H1 (cell line): ENCODE measurements around the gene MYOZ2. TPM values are rescaled to one million over a fixed set of nuclear protein-coding genes. Genes with fewer than 3 reads are reported as not detected.

Experiments
- CTCF ChIA-PET: fragments of 300-600 bp; sonication (Branson Sonifier 250); formaldehyde crosslinking; loops from one replicate; lab custom pipeline; 2021; ENCODE audit not compliant: partially characterized antibody; lab: Charles Lee
- POLR2A ChIA-PET: fragments of 300-600 bp; sonication (Branson Sonifier 250); formaldehyde crosslinking; loops from one replicate; lab custom pipeline; 2021; ENCODE audit warnings: inconsistent platforms; ENCODE audit not compliant: partially characterized antibody; lab: Charles Lee
- DNase-seq, 2 experiments: peaks; one replicate each; pipeline versions ENCODE4 v3.0.0 to v3.0.0-alpha.2; 2010 to 2022; ENCODE audit warnings: low spot score in 2 of 2, low read depth in 1 of 2, mixed read lengths in 1 of 2
- FAIRE-seq: peaks from 2 replicates; lab custom pipeline; 2011; peaks lifted over from hg19 to GRCh38; lab: Jason Lieb, UNC
- H2AFZ ChIP-seq: 2 replicates; pipeline ENCODE4 v1.8.1; 2012; ENCODE audit warnings: low read length, inconsistent platforms
- H2AK5ac ChIP-seq: 2 replicates; pipeline ENCODE4 v1.6.1; 2013; ENCODE audit warnings: low read depth, low read length
- H2BK120ac ChIP-seq: replicated peaks from 2 replicates; pipeline ENCODE3; 2013; ENCODE audit warnings: low read depth, low read length, inconsistent platforms
- H2BK12ac ChIP-seq: 2 replicates; pipeline ENCODE4 v1.6.1; 2013; ENCODE audit warnings: low read depth, low read length
- H2BK15ac ChIP-seq: 2 replicates; pipeline ENCODE4 v1.6.1; 2013; ENCODE audit warnings: low read length
- H2BK20ac ChIP-seq: 2 replicates; pipeline ENCODE4 v1.6.1; 2013; ENCODE audit warnings: low read length
- H2BK5ac ChIP-seq: 2 replicates; pipeline ENCODE4 v1.6.1; 2013; ENCODE audit warnings: low read depth, low read length
- H3K14ac ChIP-seq: 2 replicates; pipeline ENCODE4 v1.6.1; 2013; ENCODE audit warnings: inconsistent platforms; ENCODE audit not compliant: insufficient read length
- H3K18ac ChIP-seq: 2 replicates; pipeline ENCODE4 v1.6.1; 2013; ENCODE audit warnings: low read length; ENCODE audit errors: extremely low read depth
- H3K23ac ChIP-seq: 2 replicates; pipeline ENCODE4 v1.6.1; 2013; ENCODE audit warnings: inconsistent platforms; ENCODE audit not compliant: insufficient read length
- H3K23me2 ChIP-seq: 2 replicates; pipeline ENCODE4 v1.6.1; 2013; ENCODE audit warnings: low read depth, low read length
- H3K27ac ChIP-seq: 2 replicates; pipeline ENCODE4 v1.6.1; 2011; ENCODE audit warnings: low read depth, low read length, inconsistent platforms
- H3K27me3 ChIP-seq, 4 experiments: replicated peaks in 1 of 4; 1 replicate in 1 of 4; 2 replicates in 3 of 4; pipeline versions ENCODE4 v1.6.1 to v1.8.1; 2011 to 2013; ENCODE audit warnings: low read length in 3 of 4, mild to moderate bottlenecking in 3 of 4, inconsistent platforms in 2 of 4, mixed read lengths in 2 of 4, moderate library complexity in 1 of 4; ENCODE audit not compliant: control insufficient read depth in 3 of 4, insufficient read depth in 3 of 4; ENCODE audit errors: extremely low read depth in 1 of 4
- H3K36me3 ChIP-seq, 4 experiments: 2 replicates each; pipeline versions ENCODE4 v1.6.1 to v1.8.1; 2011 to 2013; ENCODE audit warnings: mild to moderate bottlenecking in 4 of 4, low read length in 3 of 4, moderate library complexity in 2 of 4, control low read depth in 1 of 4, inconsistent platforms in 1 of 4; ENCODE audit not compliant: insufficient read depth in 4 of 4, control insufficient read depth in 2 of 4
- H3K4ac ChIP-seq: replicated peaks from 2 replicates; pipeline ENCODE3; 2013; ENCODE audit warnings: low read length, low read depth, mixed read lengths, inconsistent platforms; ENCODE audit not compliant: insufficient read length
- H3K4me1 ChIP-seq, 4 experiments: replicated peaks in 1 of 4; 1 replicate in 1 of 4; 2 replicates in 3 of 4; pipeline versions ENCODE4 v1.6.1 to v1.8.1; 2011 to 2013; ENCODE audit warnings: low read length in 3 of 4, inconsistent platforms in 2 of 4, mixed read lengths in 1 of 4; ENCODE audit not compliant: insufficient read depth in 4 of 4, control insufficient read depth in 3 of 4
- H3K4me2 ChIP-seq, 2 experiments: 2 replicates each; pipeline versions ENCODE4 v1.6.1 to v1.8.1; 2011 to 2013; ENCODE audit warnings: low read depth in 2 of 2, low read length in 2 of 2, control low read depth in 1 of 2, inconsistent platforms in 1 of 2, mild to moderate bottlenecking in 1 of 2; ENCODE audit not compliant: insufficient read depth in 1 of 2
- H3K4me3 ChIP-seq, 4 experiments: fragments of 200-600, 300-600 bp in 1 of 4; sonication (generic), shearing (Covaris generic), sonication (Bioruptor Twin) in 1 of 4; 2 replicates each; pipeline versions ENCODE4 v1.5.1 to v1.8.1; 2011 to 2016; ENCODE audit warnings: low read length in 4 of 4, low read depth in 3 of 4, control low read depth in 2 of 4, inconsistent platforms in 2 of 4, mild to moderate bottlenecking in 2 of 4, mixed read lengths in 1 of 4, moderate library complexity in 1 of 4; ENCODE audit not compliant: insufficient read depth in 2 of 4; ENCODE audit errors: extremely low read depth in 1 of 4
- H3K56ac ChIP-seq: replicated peaks from 2 replicates; pipeline ENCODE3; 2013; ENCODE audit warnings: low read depth, mild to moderate bottlenecking, mixed read lengths, low read length, inconsistent platforms; ENCODE audit not compliant: insufficient read length
- H3K79me1 ChIP-seq: 2 replicates; pipeline ENCODE4 v1.6.1; 2013; ENCODE audit warnings: low read depth, low read length, control low read depth
- H3K79me2 ChIP-seq, 2 experiments: 2 replicates each; pipeline versions ENCODE4 v1.6.1 to v1.8.1; 2012 to 2013; ENCODE audit warnings: low read length in 2 of 2, mild to moderate bottlenecking in 2 of 2, inconsistent platforms in 1 of 2; ENCODE audit not compliant: insufficient read depth in 2 of 2, control insufficient read depth in 1 of 2
- H3K9ac ChIP-seq, 4 experiments: replicated peaks in 1 of 4; 1 replicate in 1 of 4; 2 replicates in 3 of 4; pipeline versions ENCODE4 v1.6.1 to v1.8.1; 2011 to 2013; ENCODE audit warnings: low read depth in 3 of 4, low read length in 3 of 4, control low read depth in 2 of 4, mild to moderate bottlenecking in 2 of 4, moderate library complexity in 2 of 4, inconsistent platforms in 1 of 4; ENCODE audit errors: extremely low read depth in 1 of 4
- H3K9me3 ChIP-seq, 2 experiments: 2 replicates each; pipeline versions ENCODE4 v1.6.1 to v1.8.1; 2012 to 2013; ENCODE audit warnings: mild to moderate bottlenecking in 2 of 2, moderate library complexity in 2 of 2, control low read depth in 1 of 2, inconsistent platforms in 1 of 2, low read depth in 1 of 2, low read length in 1 of 2, mixed read lengths in 1 of 2; ENCODE audit not compliant: insufficient read depth in 2 of 2
- H4K20me1 ChIP-seq, 2 experiments: replicated peaks in 1 of 2; 2 replicates each; pipeline versions ENCODE3 to v1.8.1; 2011 to 2013; ENCODE audit warnings: inconsistent platforms in 2 of 2, low read length in 2 of 2, mild to moderate bottlenecking in 1 of 2; ENCODE audit not compliant: insufficient read depth in 2 of 2, control insufficient read depth in 1 of 2
- H4K5ac ChIP-seq: 2 replicates; pipeline ENCODE4 v1.6.1; 2013; ENCODE audit warnings: low read length, low read depth, mixed read lengths, inconsistent platforms; ENCODE audit not compliant: insufficient read length
- H4K8ac ChIP-seq: 2 replicates; pipeline ENCODE4 v1.8.0; 2013; ENCODE audit warnings: mild to moderate bottlenecking, moderate library complexity, low read length, inconsistent platforms; ENCODE audit not compliant: insufficient read depth; ENCODE audit errors: extremely low read depth
- H4K91ac ChIP-seq: replicated peaks from 2 replicates; pipeline ENCODE3; 2013; ENCODE audit warnings: low read length, mixed read lengths, inconsistent platforms; ENCODE audit not compliant: insufficient read length
- ATF3 ChIP-seq: IDR thresholded peaks from 2 replicates; pipeline ENCODE4 v1.6.1; 2011; ENCODE audit warnings: low read depth, mild to moderate bottlenecking, low read length; ENCODE audit not compliant: insufficient read depth
- BCL11A ChIP-seq, 2 experiments: IDR thresholded peaks; one replicate each; pipeline ENCODE4 v1.6.1; 2011; ENCODE audit warnings: low read depth in 2 of 2, low read length in 2 of 2, mild to moderate bottlenecking in 2 of 2
- BRCA1 ChIP-seq: IDR thresholded peaks from 2 replicates; pipeline ENCODE4 v1.6.1; 2012; ENCODE audit warnings: low read depth, low read length, improper control_type of control experiment
- CHD2 ChIP-seq: IDR thresholded peaks from 2 replicates; pipeline ENCODE4 v1.6.1; 2012; ENCODE audit warnings: low read length, improper control_type of control experiment
- EGR1 ChIP-seq: IDR thresholded peaks from 2 replicates; pipeline ENCODE4 v1.6.1; 2011; ENCODE audit warnings: low read depth, low read length, borderline replicate concordance
- FOSL1 ChIP-seq: IDR thresholded peaks from 2 replicates; pipeline ENCODE4 v1.6.1; 2011; ENCODE audit warnings: mild to moderate bottlenecking, low read depth, low read length, moderate library complexity; ENCODE audit not compliant: insufficient read depth
- HDAC2 ChIP-seq, 2 experiments: fragments of 300-600 bp in 1 of 2; sonication (generic) in 1 of 2; IDR thresholded peaks; 2 replicates each; pipeline ENCODE4 v1.6.1; 2011 to 2012; ENCODE audit warnings: low read depth in 2 of 2, low read length in 2 of 2, mild to moderate bottlenecking in 2 of 2, moderate library complexity in 2 of 2, borderline replicate concordance in 1 of 2, inconsistent platforms in 1 of 2
- HDAC6 ChIP-seq: IDR thresholded peaks from one replicate; pipeline ENCODE4 v1.7.1; 2012; ENCODE audit warnings: low read depth, mild to moderate bottlenecking, inconsistent platforms, low read length, moderate library complexity
- RNF2 ChIP-seq: fragments of 200-900, 300-1000 bp; sonication (generic); IDR thresholded peaks from 2 replicates; pipeline ENCODE4 v1.7.1; 2016; ENCODE audit warnings: borderline replicate concordance, low read depth, mild to moderate bottlenecking, antibody characterized with exemption, low read length; ENCODE audit not compliant: poor library complexity, severe bottlenecking; ENCODE audit errors: missing control alignments
- SIX5 ChIP-seq: IDR thresholded peaks from 2 replicates; pipeline ENCODE4 v1.6.1; 2011; ENCODE audit warnings: mild to moderate bottlenecking, low read depth, low read length
- SP4 ChIP-seq: IDR thresholded peaks from 2 replicates; pipeline ENCODE4 v1.6.1; 2012; ENCODE audit warnings: low read length, inconsistent platforms
- TAF1 ChIP-seq: IDR thresholded peaks from 2 replicates; pipeline ENCODE4 v1.6.1; 2011; ENCODE audit warnings: mild to moderate bottlenecking, low read depth, low read length
- TAF7 ChIP-seq: optimal IDR thresholded peaks from 2 replicates; pipeline ENCODE3; 2011; ENCODE audit warnings: low read depth, mild to moderate bottlenecking, inconsistent platforms, low read length, moderate library complexity, borderline replicate concordance
- WGBS, 2 experiments: shearing (Covaris generic) in 1 of 2; methylation state at CpG; one replicate each; pipeline versions ENCODE4 v1.1.6 to v1.1.7; 2013 to 2015; ENCODE audit warnings: low lambda C conversion rate in 2 of 2, mixed read lengths in 2 of 2, inconsistent platforms in 1 of 2, low coverage in 1 of 2, missing lambda C conversion rate in 1 of 2; ENCODE audit not compliant: insufficient replicate concordance in 2 of 2, insufficient coverage in 1 of 2, insufficient read length in 1 of 2; ENCODE audit errors: extremely low coverage in 1 of 2, missing lambda C conversion rate in 1 of 2; 5-methylcytosine and 5-hydroxymethylcytosine counted together
- polyA plus RNA-seq, 7 experiments: library from polyadenylated mRNA; depleted of rRNA in 3 of 7; stranded (reverse) in 5 of 7; unstranded in 2 of 7; fragments of >200 nt in 5 of 7; fragments of 200-250 nt in 2 of 7; gene quantifications; 1 replicate in 5 of 7; 2 replicates in 1 of 7; 4 replicates in 1 of 7; pipeline versions ENCODE4 v1.2.1 to v1.2.3, GENCODE V29; 2011 to 2013; ENCODE audit warnings: missing spikeins in 2 of 7, mixed read lengths in 2 of 7
- total RNA-seq: library from RNA; stranded (reverse); fragmentation: NEBNext Ultra II Directional; extraction: Animal tissue kit (Norgen Biotek cat#: 25700); gene quantifications from 2 replicates; pipeline ENCODE4 v1.2.1, GENCODE V29; 2021

The MYOZ2 gene
- total and polyA plus RNA-seq, 2 of the 8 experiments (the other 6 are each of a cell fraction or from before 2014, with no cell fraction given), result not detected

- TF ChIP-seq TAF1 (no peak), HDAC6 (no peak), CHD2 (no peak), TAF7 (no peak), BRCA1 (no peak), HDAC2 (IDR thresholded peaks at IDR 0.05; ENCODE audit: borderline replicate concordance in 1 of 2, low read depth in 2 of 2, low read length in 2 of 2) (no peak), ATF3 (no peak), SIX5 (no peak), RNF2 (no peak), EGR1 (no peak), FOSL1 (no peak), BCL11A (IDR thresholded peaks at IDR 0.05; ENCODE audit: low read depth in 2 of 2, low read length in 2 of 2) (no peak), SP4 (no peak)
- no peak overlapping the region for H4K5ac ChIP-seq
- no peak overlapping the region for H4K91ac ChIP-seq
- no peak overlapping the region for H3K4me3 ChIP-seq
- no peaks in the 10 kb centered on the region for H3K27me3 ChIP-seq
- H3K79me1 ChIP-seq, result no peaks in the 10 kb centered on the region
- H2BK20ac ChIP-seq, result no peak overlapping the region
- no peak overlapping the region for H2BK12ac ChIP-seq
- H3K36me3 ChIP-seq, result no peaks in the 10 kb centered on the region
- ChIA-PET POLR2A (no interaction called here), CTCF (no interaction called here)
- H2AFZ ChIP-seq, result no peak overlapping the region
- no peak overlapping the region for H3K4me2 ChIP-seq
- no peak overlapping the region for H3K18ac ChIP-seq
- FAIRE-seq (no peak), DNase-seq (no peak)
- H2BK15ac ChIP-seq, result no peak overlapping the region
- H4K8ac ChIP-seq, result no peak overlapping the region
- H3K9ac ChIP-seq, result no peak overlapping the region
- H2BK120ac ChIP-seq, result no peak overlapping the region
- no peaks in the 10 kb centered on the region for H3K79me2 ChIP-seq
- H2BK5ac ChIP-seq, result no peak overlapping the region
- H3K9me3 ChIP-seq, result no peaks in the 10 kb centered on the region
- no peaks in the 10 kb centered on the region for H4K20me1 ChIP-seq
- no peak overlapping the region for H3K23ac ChIP-seq
- no peak overlapping the region for H3K27ac ChIP-seq
- H3K14ac ChIP-seq, result no peak overlapping the region
- no peak overlapping the region for H3K4ac ChIP-seq
- H3K56ac ChIP-seq, result no peak overlapping the region
- H3K23me2 ChIP-seq, result no peaks in the 10 kb centered on the region; the same call in 1 of the 2 replicates
- H3K4me1 ChIP-seq, result peaks cover 0 to 2% (median 0%) of the 10 kb centered on the region in 4 experiments; a peak in 2 of 7 replicates
- WGBS, 2 experiments, result 67% methylated on average over 1 of the region's 1 CpG; no CpG with 5 or more reads in 1 of the 2 experiments
- H2AK5ac ChIP-seq, result no peak overlapping the region
Observed at GRCh38 chr4:119206178-119206577, 70.5 kb downstream of the MYOZ2 start.
